Caco-2 (cell line): ENCODE measurements around the gene ALB. TPM values are rescaled to one million over a fixed set of nuclear protein-coding genes. Genes with fewer than 3 reads are reported as not detected.

Experiments used
- BruUV-seq: library from RNA; stranded (reverse); fragments of 400-500 nt; replicated peaks from 2 replicates; lab custom pipeline; 2021; lab: Mats Ljungman, UMichigan
- CTCF ChIA-PET: fragments of 300-600 bp; sonication (Branson Sonifier 250); formaldehyde crosslinking; loops from one replicate; lab custom pipeline; 2022; ENCODE audit warnings: antibody characterized with exemption; lab: Charles Lee
- POLR2A ChIA-PET: fragments of 300-600 bp; sonication (Branson Sonifier 250); formaldehyde crosslinking; loops from one replicate; lab custom pipeline; 2022; ENCODE audit warnings: antibody characterized with exemption; lab: Charles Lee
- DNase-seq, 2 experiments: peaks; one replicate each; pipeline versions ENCODE4 v3.0.0 to v3.0.0-alpha.2; 2020 to 2022
- H3K27me3 ChIP-seq: replicated peaks from 2 replicates; pipeline ENCODE4 v1.6.0; 2011; ENCODE audit warnings: low read length; ENCODE audit not compliant: control insufficient read depth, insufficient read depth
- H3K36me3 ChIP-seq: 2 replicates; pipeline ENCODE4 v1.5.1; 2011; ENCODE audit warnings: low read length; ENCODE audit not compliant: control insufficient read depth, insufficient read depth
- H3K4me1 ChIP-seq: fragments of 250-450 bp; sonication (Bioruptor Pico); 2 replicates; pipeline ENCODE4 v1.5.1; 2020; ENCODE audit warnings: mild to moderate bottlenecking
- H3K4me3 ChIP-seq: 2 replicates; pipeline ENCODE4 v1.5.1; 2011; ENCODE audit warnings: low read depth, mild to moderate bottlenecking, control low read depth, low read length
- H3K9me3 ChIP-seq: fragments of 250-450 bp; sonication (Bioruptor Pico); 2 replicates; pipeline ENCODE4 v1.5.1; 2020; ENCODE audit warnings: mild to moderate bottlenecking, moderate library complexity
- H3K27ac Mint-ChIP-seq: one replicate; pipeline ENCODE4 v1.8.0; 2022; ENCODE audit warnings: mixed read lengths; ENCODE audit not compliant: unreplicated experiment
- H3K27me3 Mint-ChIP-seq: one replicate; pipeline ENCODE4 v1.8.0; 2022; ENCODE audit warnings: mixed read lengths; ENCODE audit not compliant: insufficient read depth, unreplicated experiment
- H3K36me3 Mint-ChIP-seq: one replicate; pipeline ENCODE4 v1.8.0; 2022; ENCODE audit warnings: mild to moderate bottlenecking, mixed read lengths; ENCODE audit not compliant: insufficient read depth, unreplicated experiment
- H3K4me1 Mint-ChIP-seq: one replicate; pipeline ENCODE4 v1.8.0; 2022; ENCODE audit warnings: low read depth, mixed read lengths; ENCODE audit not compliant: unreplicated experiment
- H3K4me3 Mint-ChIP-seq: one replicate; pipeline ENCODE4 v1.8.0; 2022; ENCODE audit warnings: mild to moderate bottlenecking, moderate library complexity, mixed read lengths; ENCODE audit not compliant: unreplicated experiment
- H3K9me3 Mint-ChIP-seq: one replicate; pipeline ENCODE4 v1.8.0; 2022; ENCODE audit warnings: mixed read lengths; ENCODE audit not compliant: unreplicated experiment
- intact Hi-C: fragments of 100-400 bp; cut with micrococcal nuclease; formaldehyde crosslinking; loops from one replicate; pipeline ENCODE4 v1.10.0; 2022; ENCODE audit not compliant: unreplicated experiment
- total RNA-seq: library from RNA; stranded (reverse); gene quantifications from 2 replicates; pipeline ENCODE4 v1.2.3, GENCODE V29; 2022
- TF ChIP-seq, protein P1 (sequence below), 2 experiments: fragments of 200-600 bp in 1 of 2; IDR thresholded peaks; 1 replicate in 1 of 2; 2 replicates in 1 of 2; pipeline versions ENCODE4 v1.5.1 to v1.8.0; 2011 to 2022; ENCODE audit warnings: antibody characterized with exemption in 1 of 2, control low read depth in 1 of 2, inconsistent platforms in 1 of 2, low read depth in 1 of 2, low read length in 1 of 2, mild to moderate bottlenecking in 1 of 2, moderate library complexity in 1 of 2; ENCODE audit not compliant: insufficient read depth in 1 of 2, severe bottlenecking in 1 of 2, unreplicated experiment in 1 of 2

Gene ALB
- total RNA-seq, 1 experiment from 2014 or later: 64.9 TPM

DNA sequence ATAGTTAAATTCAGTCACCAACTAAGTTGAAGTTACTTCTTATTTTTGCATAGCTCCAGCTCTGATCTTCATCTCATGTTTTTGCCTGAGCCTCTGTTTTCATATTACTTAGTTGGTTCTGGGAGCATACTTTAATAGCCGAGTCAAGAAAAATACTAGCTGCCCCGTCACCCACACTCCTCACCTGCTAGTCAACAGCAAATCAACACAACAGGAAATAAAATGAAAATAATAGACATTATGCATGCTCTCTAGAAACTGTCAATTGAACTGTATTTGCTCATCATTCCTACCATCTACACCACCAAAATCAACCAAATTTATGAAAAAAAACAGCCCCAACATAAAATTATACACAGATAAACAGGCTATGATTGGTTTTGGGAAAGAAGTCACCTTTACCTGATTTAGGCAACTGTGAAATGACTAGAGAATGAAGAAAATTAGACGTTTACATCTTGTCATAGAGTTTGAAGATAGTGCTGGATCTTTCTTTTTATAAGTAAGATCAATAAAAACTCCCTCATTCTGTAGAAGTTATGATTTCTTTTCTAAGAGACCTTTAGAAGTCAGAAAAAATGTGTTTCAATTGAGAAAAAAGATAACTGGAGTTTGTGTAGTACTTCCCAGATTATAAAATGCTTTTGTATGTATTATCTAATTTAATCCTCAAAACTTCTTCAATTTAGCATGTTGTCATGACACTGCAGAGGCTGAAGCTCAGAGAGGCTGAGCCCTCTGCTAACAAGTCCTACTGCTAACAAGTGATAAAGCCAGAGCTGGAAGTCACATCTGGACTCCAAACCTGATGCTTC is 7.0 kb downstream of the ALB start:
- Mint-ChIP-seq H3K36me3 (peaks cover 2% of the 10 kb centered on the region), H3K4me1 (no peaks in the 10 kb centered on the region), H3K27ac (no peak overlapping the region), H3K9me3 (peaks cover 3% of the 10 kb centered on the region), H3K27me3 (no peaks in the 10 kb centered on the region), H3K4me3 (no peak overlapping the region)
- Histone ChIP-seq H3K4me3 (no peak overlapping the region), H3K4me1 (no peaks in the 10 kb centered on the region), H3K27me3 (no peaks in the 10 kb centered on the region), H3K9me3 (no peaks in the 10 kb centered on the region), H3K36me3 (no peaks in the 10 kb centered on the region)
- BruUV-seq: no TSS peak
- DNase-seq: no peak
- TF ChIP-seq, protein P1, sequence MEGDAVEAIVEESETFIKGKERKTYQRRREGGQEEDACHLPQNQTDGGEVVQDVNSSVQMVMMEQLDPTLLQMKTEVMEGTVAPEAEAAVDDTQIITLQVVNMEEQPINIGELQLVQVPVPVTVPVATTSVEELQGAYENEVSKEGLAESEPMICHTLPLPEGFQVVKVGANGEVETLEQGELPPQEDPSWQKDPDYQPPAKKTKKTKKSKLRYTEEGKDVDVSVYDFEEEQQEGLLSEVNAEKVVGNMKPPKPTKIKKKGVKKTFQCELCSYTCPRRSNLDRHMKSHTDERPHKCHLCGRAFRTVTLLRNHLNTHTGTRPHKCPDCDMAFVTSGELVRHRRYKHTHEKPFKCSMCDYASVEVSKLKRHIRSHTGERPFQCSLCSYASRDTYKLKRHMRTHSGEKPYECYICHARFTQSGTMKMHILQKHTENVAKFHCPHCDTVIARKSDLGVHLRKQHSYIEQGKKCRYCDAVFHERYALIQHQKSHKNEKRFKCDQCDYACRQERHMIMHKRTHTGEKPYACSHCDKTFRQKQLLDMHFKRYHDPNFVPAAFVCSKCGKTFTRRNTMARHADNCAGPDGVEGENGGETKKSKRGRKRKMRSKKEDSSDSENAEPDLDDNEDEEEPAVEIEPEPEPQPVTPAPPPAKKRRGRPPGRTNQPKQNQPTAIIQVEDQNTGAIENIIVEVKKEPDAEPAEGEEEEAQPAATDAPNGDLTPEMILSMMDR (IDR thresholded peaks at IDR 0.05; ENCODE audit: insufficient read depth in 1 of 2, low read depth in 1 of 2, low read length in 1 of 2, severe bottlenecking in 1 of 2, unreplicated experiment in 1 of 2): no peak
- intact Hi-C loops: no loop called here
- ChIA-PET POLR2A (no interaction called here), CTCF (no interaction called here)

DNA sequence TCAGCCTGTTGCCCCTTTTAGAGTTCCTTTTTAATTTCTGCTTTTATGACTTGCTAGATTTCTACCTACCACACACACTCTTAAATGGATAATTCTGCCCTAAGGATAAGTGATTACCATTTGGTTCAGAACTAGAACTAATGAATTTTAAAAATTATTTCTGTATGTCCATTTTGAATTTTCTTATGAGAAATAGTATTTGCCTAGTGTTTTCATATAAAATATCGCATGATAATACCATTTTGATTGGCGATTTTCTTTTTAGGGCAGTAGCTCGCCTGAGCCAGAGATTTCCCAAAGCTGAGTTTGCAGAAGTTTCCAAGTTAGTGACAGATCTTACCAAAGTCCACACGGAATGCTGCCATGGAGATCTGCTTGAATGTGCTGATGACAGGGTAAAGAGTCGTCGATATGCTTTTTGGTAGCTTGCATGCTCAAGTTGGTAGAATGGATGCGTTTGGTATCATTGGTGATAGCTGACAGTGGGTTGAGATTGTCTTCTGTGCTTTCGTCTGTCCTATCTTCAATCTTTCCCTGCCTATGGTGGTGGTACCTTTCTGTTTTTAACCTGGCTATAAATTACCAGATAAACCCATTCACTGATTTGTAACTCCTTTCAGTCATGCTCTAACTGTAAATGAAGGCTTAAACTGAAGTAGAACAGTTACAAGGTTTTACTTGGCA is 7.8 kb downstream of the ALB start:
- no peak for DNase-seq
- TF ChIP-seq, protein P1 (IDR thresholded peaks at IDR 0.05; ENCODE audit: insufficient read depth in 1 of 2, low read depth in 1 of 2, low read length in 1 of 2, severe bottlenecking in 1 of 2, unreplicated experiment in 1 of 2): no peak
- H3K4me3 ChIP-seq: no peak overlapping the region
- H3K9me3 ChIP-seq: no peaks in the 10 kb centered on the region
- no TSS peak for BruUV-seq
- no peaks in the 10 kb centered on the region for H3K4me1 ChIP-seq
- intact Hi-C loops: no loop called here
- ChIA-PET POLR2A (no interaction called here), CTCF (no interaction called here)
- Mint-ChIP-seq H3K27ac (no peak overlapping the region), H3K27me3 (peaks cover 3% of the 10 kb centered on the region), H3K36me3 (no peaks in the 10 kb centered on the region), H3K4me1 (no peaks in the 10 kb centered on the region), H3K9me3 (peaks cover 9% of the 10 kb centered on the region), H3K4me3 (no peak overlapping the region)
- no peaks in the 10 kb centered on the region for H3K36me3 ChIP-seq
- no peaks in the 10 kb centered on the region for H3K27me3 ChIP-seq

DNA sequence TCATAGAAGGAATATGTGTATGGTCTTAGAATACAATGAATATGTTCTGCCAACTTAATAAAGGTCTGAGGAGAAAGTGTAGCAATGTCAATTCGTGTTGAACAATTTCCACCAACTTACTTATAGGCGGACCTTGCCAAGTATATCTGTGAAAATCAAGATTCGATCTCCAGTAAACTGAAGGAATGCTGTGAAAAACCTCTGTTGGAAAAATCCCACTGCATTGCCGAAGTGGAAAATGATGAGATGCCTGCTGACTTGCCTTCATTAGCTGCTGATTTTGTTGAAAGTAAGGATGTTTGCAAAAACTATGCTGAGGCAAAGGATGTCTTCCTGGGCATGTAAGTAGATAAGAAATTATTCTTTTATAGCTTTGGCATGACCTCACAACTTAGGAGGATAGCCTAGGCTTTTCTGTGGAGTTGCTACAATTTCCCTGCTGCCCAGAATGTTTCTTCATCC is 9.2 kb downstream of the ALB start:
- Mint-ChIP-seq H3K36me3 (no peaks in the 10 kb centered on the region), H3K27me3 (peaks cover 3% of the 10 kb centered on the region), H3K9me3 (peaks cover 9% of the 10 kb centered on the region), H3K27ac (no peak overlapping the region), H3K4me1 (no peaks in the 10 kb centered on the region), H3K4me3 (no peak overlapping the region)
- TF ChIP-seq, protein P1 (IDR thresholded peaks at IDR 0.05; ENCODE audit: insufficient read depth in 1 of 2, low read depth in 1 of 2, low read length in 1 of 2, severe bottlenecking in 1 of 2, unreplicated experiment in 1 of 2): no peak
- intact Hi-C loops: no loop called here
- no peaks in the 10 kb centered on the region for H3K4me1 ChIP-seq
- DNase-seq: no peak
- ChIA-PET POLR2A (no interaction called here), CTCF (no interaction called here)
- H3K9me3 ChIP-seq: no peaks in the 10 kb centered on the region
- no peak overlapping the region for H3K4me3 ChIP-seq
- no peaks in the 10 kb centered on the region for H3K27me3 ChIP-seq
- no peaks in the 10 kb centered on the region for H3K36me3 ChIP-seq
- no TSS peak for BruUV-seq
